SK-N-MC (cell line): ENCODE results near the gene TNNC1.

ENCODE experiments used
- EZH2 ChIP-seq: fragments of 200-600 bp; sonication (generic); IDR thresholded peaks from one replicate; pipeline ENCODE4 v1.6.1; 2017; ENCODE audit warnings: antibody characterized with exemption
- POLR2AphosphoS5 ChIP-seq: IDR thresholded peaks from 2 replicates; pipeline ENCODE4 v1.6.1; 2012; ENCODE audit warnings: mild to moderate bottlenecking, low read depth, low read length, borderline replicate concordance

DNA sequence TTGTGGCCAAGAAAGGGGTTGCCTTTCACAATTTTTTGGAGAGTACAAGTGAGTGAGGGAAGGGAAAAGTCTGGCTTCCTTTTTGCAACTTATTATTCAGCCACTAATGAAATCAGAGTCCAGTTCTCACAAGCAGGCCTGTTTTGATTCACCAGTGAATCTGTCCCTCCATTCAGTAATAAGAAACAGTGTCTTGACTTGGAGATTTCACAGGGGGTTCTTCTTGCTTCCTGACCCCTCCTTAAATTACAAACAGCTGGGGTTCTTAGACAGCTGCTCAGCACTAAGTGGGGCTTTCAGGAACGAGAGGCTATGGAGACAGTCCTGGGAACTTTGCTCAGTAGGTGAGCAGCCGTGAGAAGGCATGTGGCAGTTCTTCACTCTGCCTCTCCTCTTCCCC, 33.5 kb downstream of the TNNC1 start:
- TF ChIP-seq EZH2 (no peak), POLR2AphosphoS5 (no peak)
